Measurements from ENCODE around the gene CLASP2.
A peak's percentile ranks its signal among the peaks of the same experiment; 100 is the strongest.
"Not testable (repeated sequence)": the region's sequence is repeated elsewhere in the genome, so short reads cannot be mapped to it uniquely, and the experiment has no call there.

The CLASP2 gene

DNA sequence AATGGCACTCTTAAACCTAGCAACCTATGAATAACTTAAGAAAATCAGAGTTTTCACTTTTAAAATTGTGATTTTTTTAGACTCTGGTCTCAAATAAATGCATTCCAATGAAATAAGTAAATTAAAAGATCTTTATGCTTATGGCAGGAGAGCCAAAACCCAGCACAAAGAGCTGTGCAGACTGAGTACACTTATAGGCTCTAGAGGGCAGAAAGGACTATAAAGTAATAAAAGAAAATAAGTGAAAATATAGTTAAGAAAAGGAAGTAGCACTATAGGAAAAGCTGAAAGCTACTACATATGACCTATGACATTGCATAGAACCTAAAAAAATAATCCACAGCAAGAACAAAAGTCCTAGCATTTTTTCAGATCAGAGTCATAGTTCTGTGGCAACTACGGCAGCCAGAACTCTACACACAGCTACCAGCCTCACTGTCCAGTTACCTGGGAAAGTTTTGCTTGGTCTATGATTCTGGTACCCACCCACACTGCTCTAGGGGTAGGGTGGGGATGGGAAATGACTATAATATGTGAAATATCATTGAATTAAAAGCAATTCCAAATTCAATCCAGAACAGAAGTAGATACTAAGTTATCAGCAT, 30.5 kb downstream of the CLASP2 start:
- no peak for DNase-seq (ENCODE audit: low spot score)

DNA sequence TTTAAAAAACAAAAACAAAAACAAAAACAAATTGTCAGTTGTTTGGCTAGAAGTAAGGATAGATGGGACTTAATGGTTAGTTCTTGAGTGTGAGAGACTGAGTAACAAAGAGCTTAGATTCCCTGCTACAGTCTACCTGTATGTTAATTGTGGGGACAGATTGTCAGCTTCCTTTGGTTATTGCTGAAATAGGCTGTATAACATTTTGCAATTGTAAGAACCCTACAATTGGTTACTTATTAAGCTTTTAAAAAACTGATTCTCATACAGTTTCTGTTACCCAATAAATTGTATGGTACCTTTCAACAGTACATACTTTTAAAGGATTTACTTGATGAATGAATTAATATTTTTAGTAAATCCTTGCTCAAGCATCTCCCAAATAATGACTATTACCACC, 35.3 kb downstream of the CLASP2 start:
- DNase-seq (ENCODE audit: low spot score), result no peak

DNA sequence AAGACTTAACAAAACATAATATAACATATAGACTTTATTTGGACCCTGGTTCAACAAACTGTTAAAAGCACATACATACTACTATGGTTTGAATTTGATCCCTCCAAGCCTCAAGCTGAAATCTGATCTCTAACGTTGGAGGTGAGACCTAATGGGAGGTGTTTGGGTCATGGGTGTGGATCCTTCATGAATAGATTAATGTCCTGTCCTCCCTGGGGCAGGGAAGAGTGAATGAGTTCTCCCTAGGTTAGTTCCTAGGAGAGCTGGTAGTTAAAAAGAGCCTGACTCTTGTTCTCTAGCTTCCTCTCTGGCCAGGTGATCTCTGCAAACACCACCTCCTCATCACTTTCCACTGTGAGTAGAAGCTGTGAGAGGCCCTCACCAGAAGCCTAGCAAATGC, 36.4 kb downstream of the CLASP2 start:
- DNase-seq (ENCODE audit: low spot score), result no peak

DNA sequence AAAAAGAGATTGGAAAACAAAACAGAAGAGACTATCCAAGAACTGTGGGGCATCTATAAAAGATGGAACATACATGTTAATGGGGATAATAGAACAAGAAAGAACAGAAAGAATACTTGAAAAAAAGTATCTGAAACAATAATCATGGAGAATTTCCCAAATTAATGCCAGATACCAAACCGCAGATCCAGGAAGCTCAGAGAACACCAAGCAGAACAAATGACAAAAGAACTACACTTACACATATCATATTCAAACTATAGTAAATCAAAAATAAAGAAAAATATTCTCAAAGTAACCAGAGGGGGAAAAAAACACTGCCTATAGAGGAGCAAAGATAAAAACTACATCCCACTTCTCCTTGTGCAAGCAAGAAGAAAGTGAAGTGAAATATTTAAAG, 40.0 kb downstream of the CLASP2 start:
- no peak for DNase-seq (ENCODE audit: low spot score)

DNA sequence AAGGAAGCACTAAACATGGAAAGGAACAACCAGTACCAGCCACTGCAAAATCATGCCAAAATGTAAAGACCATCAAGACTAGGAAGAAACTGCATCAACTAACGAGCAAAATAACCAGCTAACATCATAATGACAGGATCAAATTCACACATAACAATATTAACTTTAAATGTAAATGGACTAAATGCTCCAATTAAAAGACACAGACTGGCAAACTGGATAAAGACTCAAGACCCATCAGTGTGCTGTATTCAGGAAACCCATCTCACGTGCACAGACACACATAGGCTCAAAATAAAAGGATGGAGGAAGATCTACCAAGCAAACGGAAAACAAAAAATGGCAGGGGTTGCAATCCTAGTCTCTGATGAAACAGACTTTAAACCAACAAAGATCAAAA, 44.6 kb downstream of the CLASP2 start:
- not testable (repeated sequence) for DNase-seq (ENCODE audit: low spot score)

DNA sequence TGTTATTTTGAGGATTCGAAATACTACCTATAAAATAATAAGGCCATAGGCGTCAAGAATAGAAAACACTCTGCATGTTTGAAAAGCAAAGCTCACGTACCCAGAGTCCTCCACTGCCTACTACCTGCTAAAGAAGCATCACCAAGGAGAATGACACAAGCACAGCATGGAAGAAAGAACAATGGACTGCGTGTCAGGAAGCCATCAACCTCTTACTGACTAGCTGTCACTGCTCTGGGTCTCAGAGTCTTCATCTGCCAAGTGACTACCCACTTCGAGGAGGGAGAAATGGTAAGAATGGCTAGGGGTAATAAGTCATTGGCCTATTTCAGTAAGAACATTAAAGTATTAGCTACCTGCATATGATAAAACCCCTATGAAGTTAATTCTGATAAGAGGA, 49.4 kb downstream of the CLASP2 start:
- no peak for DNase-seq (ENCODE audit: low spot score)

DNA sequence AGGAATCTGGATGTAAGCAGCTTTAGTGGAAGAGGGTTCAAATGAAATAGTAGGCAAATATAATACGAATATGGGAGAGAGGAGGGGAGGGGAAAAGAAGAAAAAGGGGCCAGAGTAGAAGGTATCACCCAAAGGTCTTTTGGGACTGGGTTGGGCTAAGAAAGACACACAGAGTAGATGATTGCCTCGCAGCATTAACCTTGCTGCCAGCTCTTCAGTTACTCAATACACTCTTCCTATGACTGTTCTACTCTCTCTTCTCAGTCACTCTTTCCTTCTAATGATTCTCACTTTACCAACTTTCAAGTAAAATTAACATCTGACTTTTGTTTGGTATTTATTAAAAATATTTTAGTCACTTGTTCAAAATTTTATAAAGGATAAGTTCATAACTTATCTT, 52.8 kb downstream of the CLASP2 start:
- no peak for DNase-seq (ENCODE audit: low spot score)

DNA sequence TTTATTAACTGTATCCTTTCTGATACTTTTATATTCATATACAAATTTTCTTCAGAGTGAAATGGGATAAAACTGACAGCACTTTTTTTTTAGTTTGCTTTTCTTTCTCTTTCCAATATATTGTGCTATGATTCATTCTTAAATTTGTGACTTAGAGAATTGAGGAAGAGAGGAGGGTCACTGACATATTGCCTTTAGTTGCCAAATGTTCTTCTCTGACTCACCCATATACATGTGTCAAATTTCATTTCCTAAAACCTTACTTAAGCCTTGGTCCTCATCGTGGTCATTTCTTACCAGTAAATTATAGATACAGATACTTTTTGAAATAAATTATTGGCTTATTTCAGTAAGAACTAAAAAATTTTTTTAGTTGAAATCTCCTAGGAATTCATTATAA, 53.9 kb downstream of the CLASP2 start:
- DNase-seq (ENCODE audit: low spot score), result no peak

DNA sequence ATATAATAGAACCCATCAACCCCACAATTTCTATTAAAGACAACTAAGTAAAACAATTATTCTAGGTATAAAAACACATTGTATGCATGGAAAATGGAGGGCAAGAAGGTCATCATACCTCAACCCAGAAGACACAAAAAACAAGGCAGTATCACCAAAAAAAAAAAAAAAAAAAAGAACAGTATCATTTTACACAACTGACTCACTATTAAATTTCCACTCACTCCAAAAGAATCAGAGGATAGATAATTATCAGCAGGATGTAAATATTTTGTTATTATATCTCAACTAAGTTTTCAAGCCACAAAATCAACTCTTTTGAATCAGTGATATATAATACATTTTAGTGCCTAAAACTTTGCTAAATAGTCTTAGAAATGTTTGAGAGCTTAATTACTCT, 55.0 kb downstream of the CLASP2 start:
- no peak for DNase-seq (ENCODE audit: low spot score)

DNA sequence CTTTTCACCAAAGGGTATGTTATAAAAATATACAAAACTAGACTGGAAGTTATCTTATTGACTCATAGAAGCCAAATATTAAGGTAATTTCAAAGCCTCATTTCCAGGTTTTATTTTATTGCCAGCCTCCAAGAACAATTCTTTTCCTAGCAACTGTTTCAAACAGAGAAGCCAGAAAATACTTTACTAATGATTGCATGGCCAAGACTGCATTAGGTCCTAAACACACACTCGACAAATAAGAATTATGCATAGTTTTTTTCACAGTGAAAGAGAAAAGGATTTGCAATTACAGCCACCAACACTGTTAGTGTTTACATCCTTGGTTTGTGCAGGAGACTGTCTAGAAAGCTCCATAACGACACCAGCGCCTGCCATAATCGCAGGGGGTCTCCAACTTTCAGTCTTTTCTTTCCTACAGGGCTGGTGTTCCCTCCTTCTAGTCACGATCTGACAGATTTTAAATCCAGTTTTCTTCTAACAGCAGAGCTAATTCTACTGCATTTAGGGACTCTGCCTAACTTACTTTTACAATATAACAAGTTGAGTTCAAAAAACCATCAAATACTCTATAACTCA, 58.1 kb downstream of the CLASP2 start:
- DNase-seq (ENCODE audit: low spot score), result no peak

DNA sequence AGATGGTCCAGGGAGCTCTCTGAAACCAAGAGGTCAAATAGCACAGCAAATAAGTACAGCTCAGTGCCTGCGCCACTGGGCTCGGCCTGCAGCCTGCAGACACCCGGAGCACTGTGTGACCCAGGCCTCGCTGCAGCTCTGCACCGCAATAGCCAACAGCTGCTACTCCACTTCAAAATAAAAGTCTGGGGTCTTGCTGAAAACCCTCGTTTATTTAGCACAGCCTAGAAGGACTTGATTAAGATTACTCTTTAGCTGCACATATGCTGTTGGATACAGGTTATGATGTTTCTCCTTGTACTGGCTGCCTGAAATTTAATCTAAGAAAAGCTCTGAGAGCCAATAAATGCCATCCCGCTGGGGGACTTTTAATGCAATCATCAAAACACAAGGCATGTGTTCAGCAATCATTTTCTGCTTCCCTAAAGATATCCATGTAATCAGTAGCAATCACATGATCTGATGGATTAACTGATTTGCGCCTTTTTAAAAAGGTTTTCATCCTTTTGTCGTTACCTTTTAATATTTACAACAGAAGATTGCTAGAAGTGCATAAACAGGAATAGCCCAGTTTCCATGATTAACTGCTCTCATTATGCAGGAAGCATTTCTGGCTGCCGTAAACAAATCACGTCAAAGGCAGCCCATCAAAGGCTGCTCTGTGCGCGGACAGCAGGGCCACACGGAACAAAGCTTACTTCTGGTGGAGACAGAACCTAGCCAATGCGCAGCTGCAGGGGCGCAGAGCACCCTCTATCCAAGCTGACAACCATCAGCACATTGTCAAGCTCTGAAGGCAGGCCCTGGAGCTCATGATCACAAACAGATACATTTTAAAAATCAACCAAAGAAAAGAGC, 58.8 kb downstream of the CLASP2 start:
- peak; percentile 79 for DNase-seq (ENCODE audit: low spot score)

DNA sequence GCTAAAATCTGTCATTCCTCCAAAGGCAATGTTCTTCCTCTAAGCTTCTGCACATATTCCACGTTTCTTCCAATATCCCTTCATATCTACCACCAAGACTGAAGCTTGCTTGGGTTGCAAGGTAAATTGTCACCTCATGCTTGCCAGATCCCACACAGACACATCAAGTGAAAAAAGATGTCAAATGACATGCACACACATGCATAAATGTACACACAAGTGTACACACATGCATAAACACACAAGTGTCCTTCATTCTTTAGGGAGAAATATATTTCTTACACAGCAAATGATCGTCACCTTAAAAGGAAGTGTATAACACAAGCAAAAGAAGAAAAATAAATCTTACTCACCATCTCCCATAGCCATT, 59.4 kb downstream of the CLASP2 start:
- no peak for DNase-seq (ENCODE audit: low spot score)

DNA sequence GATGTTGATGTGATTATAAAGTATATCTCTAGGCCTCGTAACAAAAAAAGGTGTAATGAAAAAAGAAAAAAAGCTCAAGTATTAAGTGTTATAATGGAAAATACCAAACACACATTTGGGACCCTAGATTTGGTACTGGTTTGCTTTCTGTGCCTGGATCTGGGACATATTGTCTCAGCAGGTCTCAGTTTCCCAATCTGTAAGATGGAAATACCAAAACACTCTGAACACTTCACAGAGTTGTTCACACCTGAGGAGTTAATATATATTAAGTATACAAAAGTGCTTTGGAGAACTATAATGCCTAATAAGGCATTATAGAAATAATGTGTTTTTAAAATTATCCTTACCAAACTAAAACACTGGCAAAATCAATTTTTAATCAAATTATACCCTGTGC, 60.0 kb downstream of the CLASP2 start:
- no peak for DNase-seq (ENCODE audit: low spot score)

DNA sequence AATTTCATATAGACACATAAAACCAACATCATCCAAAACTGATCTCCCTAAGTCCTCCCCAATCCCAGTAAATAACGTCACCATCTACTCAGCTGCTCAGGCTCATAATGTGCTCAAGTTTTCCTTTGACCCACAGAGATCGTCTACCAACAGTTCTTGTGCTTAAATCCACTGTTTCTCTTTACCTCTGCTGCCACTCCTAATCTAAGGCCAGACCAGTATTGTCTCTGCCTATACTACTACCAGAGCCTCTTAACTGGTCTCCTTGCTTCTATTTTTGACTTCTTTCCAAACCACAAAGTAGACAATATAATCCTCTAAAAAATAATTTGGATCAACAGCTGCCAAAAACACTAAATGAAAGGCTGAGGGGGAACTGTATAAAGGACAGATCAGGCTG, 65.3 kb downstream of the CLASP2 start:
- no peak for DNase-seq (ENCODE audit: low spot score)

DNA sequence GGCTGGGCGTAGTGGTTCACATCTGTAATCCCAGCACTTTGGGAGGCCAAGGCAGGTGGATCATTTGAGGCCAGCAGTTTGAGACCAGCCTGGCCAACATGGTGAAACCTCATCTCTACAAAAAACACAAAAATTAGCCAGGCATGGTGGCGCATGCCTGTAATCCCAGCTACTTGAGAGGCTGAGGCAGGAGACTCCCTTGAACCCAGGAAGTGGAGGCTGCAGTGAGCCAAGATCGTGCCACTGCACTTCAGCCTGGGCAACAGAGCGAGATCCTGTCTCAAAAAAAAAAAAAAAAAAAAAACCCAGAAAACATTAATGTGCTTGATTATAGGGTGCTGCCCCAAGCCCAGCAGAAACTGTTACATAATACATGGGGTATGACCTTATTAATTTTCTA, 67.0 kb downstream of the CLASP2 start:
- not testable (repeated sequence) for DNase-seq (ENCODE audit: low spot score)

DNA sequence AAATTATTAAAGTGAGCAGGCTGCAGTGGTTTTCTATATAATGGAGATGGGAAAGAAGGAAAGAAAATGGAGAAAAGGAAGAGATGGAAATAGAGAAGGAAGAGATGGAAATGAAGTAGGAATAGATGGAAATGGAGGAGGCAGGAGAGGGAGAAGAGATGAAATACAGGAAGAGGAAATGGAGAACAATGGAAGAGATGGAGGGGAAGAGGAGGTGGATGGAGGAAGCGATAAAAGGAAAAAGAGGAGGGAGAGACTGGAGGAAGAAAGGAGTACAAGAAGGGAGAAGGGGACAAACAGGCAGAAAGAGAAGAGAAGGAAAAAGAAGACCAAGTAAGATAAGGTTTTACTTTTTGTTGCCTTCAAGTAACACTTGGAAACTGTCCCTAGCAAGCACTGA, 67.6 kb downstream of the CLASP2 start:
- DNase-seq (ENCODE audit: low spot score), result no peak

DNA sequence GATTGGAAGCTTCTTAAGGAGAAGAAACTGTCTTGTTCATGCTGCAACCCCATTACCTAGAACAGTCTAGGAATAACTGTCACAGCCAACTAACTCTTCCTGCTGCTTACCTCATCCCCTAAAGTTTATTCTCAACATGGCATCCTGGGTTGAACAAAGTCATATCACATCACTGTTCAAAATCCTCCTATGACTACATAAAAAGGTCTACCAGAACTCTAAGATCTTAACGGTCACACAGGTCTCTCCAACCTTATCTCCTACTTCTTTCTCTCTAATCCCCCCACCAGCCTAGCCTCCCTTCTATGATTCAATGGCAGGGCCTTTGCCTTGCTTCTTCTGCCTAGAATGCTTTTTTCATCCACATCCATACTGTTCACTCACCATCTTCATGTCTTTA, 69.3 kb downstream of the CLASP2 start:
- no peak for DNase-seq (ENCODE audit: low spot score)

DNA sequence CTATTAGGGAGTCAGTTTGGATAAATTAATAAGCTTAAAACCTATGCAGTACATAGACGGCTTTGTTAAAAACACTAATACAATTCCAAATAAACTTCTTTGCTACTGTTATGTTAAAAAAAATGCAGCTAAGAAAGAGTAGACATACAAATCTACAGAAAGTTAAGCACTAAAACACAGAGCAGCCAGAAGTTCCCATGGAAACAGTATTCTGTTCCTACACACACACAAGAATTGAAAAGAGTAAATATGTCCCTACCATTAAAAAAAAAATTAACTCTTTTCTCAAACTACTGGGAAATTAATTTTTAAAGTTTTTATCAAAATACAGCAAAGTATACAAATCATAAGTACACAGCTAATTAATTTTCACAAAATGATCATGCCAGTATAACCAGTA, 71.6 kb downstream of the CLASP2 start:
- DNase-seq (ENCODE audit: low spot score), result no peak

DNA sequence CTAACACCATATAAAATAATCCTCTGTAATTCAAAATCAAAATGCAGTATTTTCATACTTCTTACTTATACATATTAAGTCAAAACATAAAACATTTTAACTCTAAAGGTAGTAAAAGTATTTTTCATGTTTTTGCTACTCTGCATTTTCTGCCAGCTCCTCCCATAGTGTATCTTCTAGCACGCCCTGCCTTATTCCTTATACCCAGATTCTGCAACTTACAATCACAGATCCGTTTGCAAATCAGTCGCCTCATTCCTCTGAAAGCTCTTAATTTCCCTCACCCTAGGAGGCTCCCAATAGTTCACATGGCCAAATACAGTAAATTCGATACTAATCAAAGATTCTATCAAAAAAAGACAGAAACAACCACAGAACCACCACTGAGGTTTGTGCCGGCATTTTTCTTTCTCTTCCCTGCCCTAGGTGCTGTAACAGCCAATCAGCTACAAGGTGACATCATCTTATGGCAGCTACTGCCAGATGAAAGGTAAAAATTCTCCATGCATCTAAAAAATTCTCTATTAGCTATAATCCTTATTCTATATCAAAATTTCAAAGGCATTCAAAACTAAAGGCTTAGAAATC, 72.9 kb downstream of the CLASP2 start:
- no peak for DNase-seq (ENCODE audit: low spot score)

DNA sequence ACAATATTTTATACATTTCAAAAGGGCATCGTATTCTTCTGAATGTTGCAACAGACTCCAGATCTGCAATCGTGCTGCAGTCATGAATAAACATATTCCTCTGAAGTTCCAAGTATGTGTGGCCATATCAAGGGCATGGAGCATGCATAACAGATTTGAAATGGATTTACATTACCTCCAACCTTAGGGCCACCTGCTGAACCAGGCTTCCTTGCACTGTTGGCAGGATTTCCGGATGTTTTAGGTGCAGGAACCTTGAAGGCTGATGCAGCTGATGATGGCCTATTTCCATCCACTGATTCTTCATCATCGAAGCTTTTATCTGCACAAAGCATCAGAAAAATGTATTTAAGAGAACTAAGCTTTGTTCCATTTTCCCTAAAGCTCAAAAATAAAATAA, 73.5 kb downstream of the CLASP2 start:
- DNase-seq (ENCODE audit: low spot score), result no peak

DNA sequence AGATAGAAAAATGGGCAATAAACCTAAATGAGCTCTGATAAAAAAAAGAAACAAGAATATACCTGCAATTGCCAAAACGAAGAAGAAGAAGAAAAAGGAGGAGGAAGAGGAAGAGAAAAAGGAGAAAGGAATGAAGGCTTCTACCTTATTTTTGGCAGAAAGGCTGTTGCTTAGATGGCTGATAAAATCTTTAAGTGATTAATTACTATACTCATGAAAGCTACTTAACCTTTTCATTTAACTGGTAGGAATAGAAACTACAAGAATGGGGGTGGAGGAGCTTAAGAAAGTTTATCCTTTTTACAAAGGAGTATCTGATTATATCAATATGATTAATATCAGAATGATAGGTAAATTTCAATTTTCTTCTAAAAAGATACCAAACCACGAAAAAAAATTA, 75.2 kb downstream of the CLASP2 start:
- DNase-seq (ENCODE audit: low spot score), result no peak

DNA sequence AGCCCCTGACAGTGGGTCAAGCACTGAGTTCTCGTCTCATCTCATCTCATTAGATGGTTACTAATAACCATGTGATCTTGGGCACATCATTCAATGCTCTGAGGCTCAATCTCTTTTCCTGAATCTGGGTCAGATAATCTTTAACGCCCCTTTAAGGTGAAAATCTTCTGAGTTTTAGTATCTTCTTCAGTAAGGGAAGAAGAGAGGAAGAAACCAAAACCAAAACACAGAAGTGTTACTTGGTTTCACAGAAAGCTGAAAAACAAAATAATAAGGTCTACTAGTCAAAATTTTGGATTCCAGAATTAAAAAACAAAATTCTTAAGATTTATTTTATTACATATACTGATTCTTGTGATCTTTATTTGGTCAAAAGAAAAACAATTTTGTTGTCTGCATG, 78.2 kb downstream of the CLASP2 start:
- no peak for DNase-seq (ENCODE audit: low spot score)

DNA sequence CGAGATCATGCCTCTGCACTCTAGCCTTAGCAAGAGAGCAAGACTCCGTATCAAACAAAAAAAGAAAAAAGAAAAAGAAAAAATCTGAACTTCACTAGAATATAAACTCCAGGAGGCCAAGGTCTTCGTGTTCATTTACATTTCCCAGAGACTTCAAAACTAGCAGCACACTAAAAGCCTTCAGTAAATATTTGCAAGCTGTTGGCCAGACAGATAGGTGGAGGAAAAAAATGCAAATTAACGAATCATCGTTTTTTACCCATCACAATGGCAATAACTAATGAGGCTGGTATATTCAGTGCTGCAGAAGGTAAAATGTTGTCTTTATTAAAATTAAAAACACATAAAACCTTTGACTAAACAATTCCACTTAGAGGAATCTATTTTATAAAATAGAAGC, 80.6 kb downstream of the CLASP2 start:
- no peak for DNase-seq (ENCODE audit: low spot score)
